ENCODE measurements around the gene DUSP2.

DNA sequence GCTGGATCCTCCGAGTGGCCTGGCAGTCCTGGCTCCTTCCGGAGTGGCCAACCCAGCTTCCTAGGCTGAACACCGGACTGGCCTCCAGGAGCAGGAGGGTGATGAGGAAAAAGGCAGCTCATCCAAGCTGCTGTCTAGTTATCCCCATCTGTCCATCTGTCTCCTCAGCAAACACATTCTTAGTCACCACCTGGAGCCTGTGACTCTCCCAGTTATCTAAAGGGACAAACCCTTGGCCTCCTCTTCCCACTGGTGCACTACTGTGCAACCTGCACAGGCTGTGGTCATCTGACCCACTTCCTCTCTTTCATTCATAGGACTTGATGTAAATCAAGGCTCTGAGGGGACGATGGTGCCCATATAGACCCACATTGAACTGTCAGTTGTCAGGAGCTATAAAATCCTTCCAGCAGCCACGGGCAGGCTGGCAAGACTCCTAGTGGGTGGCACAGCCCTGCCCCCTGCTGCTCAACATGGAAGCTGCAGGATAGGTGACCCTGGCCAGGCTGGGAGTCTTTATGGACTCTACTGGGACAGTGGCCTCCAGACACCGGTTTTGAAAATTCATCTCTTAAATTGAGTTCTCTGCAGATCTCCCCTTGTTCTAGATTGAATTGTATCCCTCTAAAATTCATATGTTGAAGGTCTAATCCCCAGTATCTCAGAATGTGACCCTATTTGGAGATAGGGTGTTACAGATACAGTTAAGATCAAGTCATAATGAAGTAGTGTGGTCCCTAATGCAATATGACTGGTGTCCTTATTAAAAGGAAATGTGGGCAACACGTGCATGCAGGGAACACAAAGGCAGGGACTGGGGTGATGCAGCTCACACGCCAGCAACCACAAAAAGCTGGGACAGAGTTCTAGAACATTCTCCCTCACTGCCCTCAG, 29.3 kb upstream of the DUSP2 start:
- TF ChIP-seq, protein P1, sequence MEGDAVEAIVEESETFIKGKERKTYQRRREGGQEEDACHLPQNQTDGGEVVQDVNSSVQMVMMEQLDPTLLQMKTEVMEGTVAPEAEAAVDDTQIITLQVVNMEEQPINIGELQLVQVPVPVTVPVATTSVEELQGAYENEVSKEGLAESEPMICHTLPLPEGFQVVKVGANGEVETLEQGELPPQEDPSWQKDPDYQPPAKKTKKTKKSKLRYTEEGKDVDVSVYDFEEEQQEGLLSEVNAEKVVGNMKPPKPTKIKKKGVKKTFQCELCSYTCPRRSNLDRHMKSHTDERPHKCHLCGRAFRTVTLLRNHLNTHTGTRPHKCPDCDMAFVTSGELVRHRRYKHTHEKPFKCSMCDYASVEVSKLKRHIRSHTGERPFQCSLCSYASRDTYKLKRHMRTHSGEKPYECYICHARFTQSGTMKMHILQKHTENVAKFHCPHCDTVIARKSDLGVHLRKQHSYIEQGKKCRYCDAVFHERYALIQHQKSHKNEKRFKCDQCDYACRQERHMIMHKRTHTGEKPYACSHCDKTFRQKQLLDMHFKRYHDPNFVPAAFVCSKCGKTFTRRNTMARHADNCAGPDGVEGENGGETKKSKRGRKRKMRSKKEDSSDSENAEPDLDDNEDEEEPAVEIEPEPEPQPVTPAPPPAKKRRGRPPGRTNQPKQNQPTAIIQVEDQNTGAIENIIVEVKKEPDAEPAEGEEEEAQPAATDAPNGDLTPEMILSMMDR (IDR thresholded peaks at IDR 0.05): peak; percentile 67 to 92 (median 86)
- no peak for TF ChIP-seq POLR2A (IDR thresholded peaks at IDR 0.05)

Data from body of pancreas (tissue), 4 donors.